OCI-LY3 (cell line): ENCODE results near the gene MBP.

Source experiments
- CTCF ChIP-seq: fragments of 200-600, 300-600 bp; sonication (generic); IDR thresholded peaks from 2 replicates; pipeline ENCODE4 v1.5.1; 2014; ENCODE audit warnings: antibody characterized with exemption, low read length, low read depth
- EZH2phosphoT487 ChIP-seq: fragments of 200-600 bp; shearing (Covaris generic); IDR thresholded peaks from 2 replicates; pipeline ENCODE4 v1.6.1; 2018; ENCODE audit warnings: antibody characterized with exemption, mixed run types, low read depth

GRCh38 chr18:77045677-77046076 lies 86.9 kb downstream of the MBP start:
- TF ChIP-seq CTCF, result no peak
- TF ChIP-seq EZH2phosphoT487, result no peak
